UCSD-AML1 (cell line): Measurements from ENCODE around the gene LY9.

Source experiments
- DNase-seq: peaks from one replicate; lab custom pipeline; 2025; ENCODE audit not compliant: unreplicated experiment; lab: John Stamatoyannopoulos, UW

LY9 gene

GRCh38 chr1:160834945-160835565 is 39.1 kb downstream of the LY9 start:
- DNase-seq = no peak

- DNase-seq = no peak
Measured at GRCh38 chr1:160835751-160836150, 39.8 kb downstream of the LY9 start.

- peak; percentile 39 for DNase-seq
Measured at GRCh38 chr1:160836561-160836960, 40.6 kb downstream of the LY9 start.

GRCh38 chr1:160836981-160837557 is 41.1 kb downstream of the LY9 start:
- no peak for DNase-seq

- peak; percentile 93 for DNase-seq
Measured at GRCh38 chr1:160837558-160838205, 41.7 kb downstream of the LY9 start.

GRCh38 chr1:160838888-160839287 is 42.9 kb downstream of the LY9 start:
- no peak for DNase-seq

- DNase-seq = no peak
Measured at GRCh38 chr1:160839746-160840145, 43.8 kb downstream of the LY9 start.

- DNase-seq = no peak
Measured at GRCh38 chr1:160841079-160841478, 45.1 kb downstream of the LY9 start.

GRCh38 chr1:160844447-160845232 is 48.7 kb downstream of the LY9 start:
- DNase-seq = peak; percentile 62

GRCh38 chr1:160846281-160846680 is 50.3 kb downstream of the LY9 start:
- no peak for DNase-seq

- DNase-seq = no peak
Measured at GRCh38 chr1:160850541-160850940, 54.6 kb downstream of the LY9 start.

- DNase-seq = no peak
Measured at GRCh38 chr1:160850993-160851392, 55.0 kb downstream of the LY9 start.

GRCh38 chr1:160853014-160853413 is 57.0 kb downstream of the LY9 start:
- no peak for DNase-seq

GRCh38 chr1:160853754-160854153 is 57.8 kb downstream of the LY9 start:
- no peak for DNase-seq

- DNase-seq = peak; percentile 49
Measured at GRCh38 chr1:160855181-160855981, 59.4 kb downstream of the LY9 start.

GRCh38 chr1:160858097-160858496 is 62.1 kb downstream of the LY9 start:
- DNase-seq = no peak

- no peak for DNase-seq
Measured at GRCh38 chr1:160858507-160858906, 62.5 kb downstream of the LY9 start.

- no peak for DNase-seq
Measured at GRCh38 chr1:160859166-160859565, 63.2 kb downstream of the LY9 start.

GRCh38 chr1:160860840-160861505 is 65.0 kb downstream of the LY9 start:
- DNase-seq = peak; percentile 43
